Astrocyte of the spinal cord (primary cell): Measurements from ENCODE around the gene NR0B2.

Source experiments
- DNase-seq: peaks from one replicate; pipeline ENCODE4 v3.0.0; 2011; ENCODE audit warnings: low read depth, low spot score
- H3K4me3 ChIP-seq: 2 replicates; pipeline ENCODE4 v1.5.1; 2011; ENCODE audit warnings: low read depth, mild to moderate bottlenecking, low read length, moderate library complexity
- in situ Hi-C: cut with HindIII; loops from 2 replicates; pipeline ENCODE4 v1.10.0; 2017; ENCODE audit warnings: low sequenced_read_pairs
- TF ChIP-seq, protein P1 (sequence below): IDR thresholded peaks from 2 replicates; pipeline ENCODE4 v1.5.1; 2012; ENCODE audit warnings: low read depth, mild to moderate bottlenecking, low read length, inconsistent platforms

Gene NR0B2

DNA sequence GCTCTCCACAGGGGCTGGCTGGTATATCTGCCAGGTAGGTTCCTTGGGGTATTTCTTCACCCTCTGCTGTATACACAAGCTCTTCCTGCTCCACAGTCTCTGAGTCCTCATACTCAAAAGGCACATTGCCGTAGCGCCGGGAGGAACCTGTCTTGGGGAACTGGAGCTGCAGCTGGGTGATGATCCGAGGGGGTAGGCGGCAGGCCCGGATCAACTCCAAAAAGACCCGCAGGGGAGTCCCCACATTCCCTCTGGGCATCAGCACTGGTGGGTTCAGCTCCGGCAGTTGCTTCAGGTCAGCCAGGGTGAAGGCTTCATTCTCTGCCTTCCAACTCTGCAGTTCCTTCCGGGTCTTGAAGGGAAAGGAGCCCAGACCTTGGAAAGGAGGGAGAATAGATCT lies 16.4 kb downstream of the NR0B2 start:
- in situ Hi-C loops, result no loop called here
- no peak overlapping the region for H3K4me3 ChIP-seq

DNA sequence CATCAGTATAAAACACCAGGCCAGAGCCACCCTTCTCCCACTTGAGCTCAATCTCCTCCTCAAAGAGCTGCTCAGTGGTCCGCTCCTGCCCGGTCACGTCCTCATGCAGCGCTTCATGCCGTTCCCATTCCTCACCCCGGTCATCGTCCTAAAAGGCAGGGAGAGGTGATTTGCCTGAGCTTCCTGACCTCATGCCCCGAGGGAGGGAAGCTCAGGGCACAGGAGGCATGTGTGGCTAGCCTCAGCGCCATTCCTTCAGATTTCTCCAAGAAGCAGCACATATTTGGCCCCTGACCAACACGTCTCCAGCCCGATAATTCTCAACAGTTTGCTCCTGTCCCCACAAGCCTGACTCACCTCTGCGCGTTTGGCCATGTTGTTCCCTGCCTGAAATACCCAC lies 19.5 kb downstream of the NR0B2 start:
- H3K4me3 ChIP-seq, result no peak overlapping the region
- TF ChIP-seq, protein P1, sequence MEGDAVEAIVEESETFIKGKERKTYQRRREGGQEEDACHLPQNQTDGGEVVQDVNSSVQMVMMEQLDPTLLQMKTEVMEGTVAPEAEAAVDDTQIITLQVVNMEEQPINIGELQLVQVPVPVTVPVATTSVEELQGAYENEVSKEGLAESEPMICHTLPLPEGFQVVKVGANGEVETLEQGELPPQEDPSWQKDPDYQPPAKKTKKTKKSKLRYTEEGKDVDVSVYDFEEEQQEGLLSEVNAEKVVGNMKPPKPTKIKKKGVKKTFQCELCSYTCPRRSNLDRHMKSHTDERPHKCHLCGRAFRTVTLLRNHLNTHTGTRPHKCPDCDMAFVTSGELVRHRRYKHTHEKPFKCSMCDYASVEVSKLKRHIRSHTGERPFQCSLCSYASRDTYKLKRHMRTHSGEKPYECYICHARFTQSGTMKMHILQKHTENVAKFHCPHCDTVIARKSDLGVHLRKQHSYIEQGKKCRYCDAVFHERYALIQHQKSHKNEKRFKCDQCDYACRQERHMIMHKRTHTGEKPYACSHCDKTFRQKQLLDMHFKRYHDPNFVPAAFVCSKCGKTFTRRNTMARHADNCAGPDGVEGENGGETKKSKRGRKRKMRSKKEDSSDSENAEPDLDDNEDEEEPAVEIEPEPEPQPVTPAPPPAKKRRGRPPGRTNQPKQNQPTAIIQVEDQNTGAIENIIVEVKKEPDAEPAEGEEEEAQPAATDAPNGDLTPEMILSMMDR, result no peak
- no peak for DNase-seq
- in situ Hi-C loops, result no loop called here

More for the DNA sequence above, 16.4 kb downstream of the NR0B2 start:
- TF ChIP-seq, protein P1, result no peak
- DNase-seq, result no peak

DNA sequence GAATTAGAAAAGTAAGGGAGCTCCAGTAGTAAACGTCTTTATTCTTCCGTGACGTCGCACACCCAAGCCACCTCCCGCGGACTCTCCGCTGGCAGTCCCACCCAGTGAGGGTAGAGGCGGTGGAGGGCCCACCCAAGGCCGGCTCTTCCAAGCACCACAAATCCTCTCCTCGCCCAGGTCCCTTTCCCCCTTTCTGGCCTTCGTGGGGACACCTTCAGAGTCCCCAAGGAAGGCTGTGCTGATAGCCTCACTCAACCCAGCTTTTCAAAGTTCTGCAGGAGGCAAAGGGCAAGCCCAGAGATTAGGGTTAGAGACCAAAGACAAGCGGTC lies 23.3 kb downstream of the NR0B2 start:
- H3K4me3 ChIP-seq, result peak overlapping the region; percentile 87
- in situ Hi-C loops, result no loop called here
- TF ChIP-seq, protein P1, result no peak
- DNase-seq, result no peak

DNA sequence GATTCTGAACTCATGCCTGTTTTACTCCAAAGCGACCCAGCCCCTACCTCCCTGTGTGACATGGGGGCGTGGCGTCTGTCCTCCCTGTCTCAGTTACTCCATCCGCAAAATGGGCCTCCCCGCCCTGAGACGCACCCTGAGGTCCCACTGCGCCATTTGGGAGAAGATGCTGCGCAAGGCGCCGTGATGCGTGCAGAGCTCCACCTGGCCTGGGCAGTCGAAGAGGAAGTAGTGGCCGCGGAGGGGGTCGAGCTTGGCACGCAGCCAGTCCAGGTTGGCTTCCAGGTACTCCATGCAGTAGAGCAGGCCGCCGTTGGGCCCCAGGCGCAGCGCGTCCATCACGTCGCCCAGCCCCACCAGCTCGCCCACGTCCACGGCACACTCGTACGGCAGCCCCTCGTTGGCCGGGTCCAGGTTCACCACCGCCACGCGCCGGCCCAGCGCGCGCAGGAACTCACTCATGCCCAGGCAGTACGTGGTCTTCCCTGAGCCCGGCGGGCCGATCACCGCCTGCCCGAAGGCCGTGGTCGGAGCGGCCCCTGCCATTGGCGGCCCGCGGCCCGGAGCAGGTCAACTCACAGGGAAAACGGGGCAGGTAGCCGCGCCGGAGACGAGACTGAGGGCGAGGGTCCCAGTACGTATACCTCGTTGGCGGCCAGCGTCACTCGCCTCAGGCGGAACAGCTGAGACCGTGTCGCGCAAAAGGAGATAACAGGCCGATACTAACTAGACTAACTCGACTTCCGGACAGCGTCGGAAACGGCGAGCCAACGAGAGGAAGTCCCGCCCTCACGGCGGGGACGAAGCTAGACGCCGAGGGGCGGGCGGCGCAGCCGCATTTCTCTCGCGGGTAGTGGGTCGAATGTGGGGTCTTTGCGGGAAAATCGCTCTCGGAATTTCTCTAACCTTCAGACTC lies 24.0 kb downstream of the NR0B2 start, which contains the start of gene GPN2:
TSS of gene GPN2 (minus strand) at position 733 of the 916 bp plus-strand sequence. CDS start at position 546, 187 bp downstream.
- in situ Hi-C loops, result no loop called here
- peak within 1 kb of the TSS; percentile 87 for H3K4me3 ChIP-seq
- TF ChIP-seq, protein P1, result no peak
- DNase-seq, result peak; percentile 74

DNA sequence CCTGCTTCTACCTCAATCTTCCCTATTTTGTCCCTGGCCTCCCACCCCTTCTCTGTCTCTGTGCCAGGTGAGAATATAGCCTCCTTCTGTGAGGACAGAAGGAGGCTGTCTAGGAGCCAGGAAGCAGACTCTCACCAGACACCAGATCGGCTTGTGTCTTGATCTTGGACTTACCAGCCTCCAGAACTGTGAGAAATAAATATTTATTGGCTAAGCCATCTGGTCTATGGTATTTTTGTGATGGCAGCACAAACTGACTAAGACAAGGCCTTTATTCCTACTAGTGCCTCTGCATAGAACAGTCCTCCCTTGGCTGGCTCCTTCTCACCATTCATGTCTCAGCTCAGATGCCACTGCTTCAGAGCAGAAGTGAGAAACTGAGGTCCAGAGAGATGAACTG lies 25.5 kb downstream of the NR0B2 start:
- no peak for DNase-seq
- in situ Hi-C loops, result no loop called here
- TF ChIP-seq, protein P1, result no peak
- no peak overlapping the region for H3K4me3 ChIP-seq

DNA sequence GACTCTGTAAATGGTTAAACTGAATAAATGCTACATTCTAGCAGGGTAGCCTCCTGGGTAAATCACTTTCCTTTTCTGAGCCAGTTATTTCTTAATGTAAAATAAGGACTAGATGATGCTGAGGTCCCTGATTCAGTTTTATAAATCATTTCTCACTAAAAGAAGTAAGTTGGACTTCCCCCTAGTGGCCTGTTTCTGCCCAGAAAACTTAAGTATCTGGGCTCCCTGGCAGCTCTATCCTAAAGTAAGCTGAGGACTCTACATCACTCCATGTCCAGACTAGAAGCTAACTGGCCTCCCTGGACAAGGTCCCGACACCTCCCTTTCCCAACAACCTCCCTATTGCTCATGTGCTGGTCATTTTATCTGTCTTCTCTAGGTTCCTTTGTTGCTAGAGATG lies 26.6 kb downstream of the NR0B2 start:
- peak; percentile 47 for DNase-seq
- no peak overlapping the region for H3K4me3 ChIP-seq
- TF ChIP-seq, protein P1, result peak; percentile 66
- in situ Hi-C loops, result no loop called here
